Measurements from ENCODE around the gene MCM8. TPM values are rescaled to one million over a fixed set of nuclear protein-coding genes. Genes with fewer than 3 reads are reported as not detected.
A peak's percentile ranks its signal among the peaks of the same experiment; 100 is the strongest.

The MCM8 gene
- total RNA-seq: 10 to 100 TPM in 1 of 9 donors, 1 to 10 TPM in 8; 1.8 to 12.6 (median 6.2) TPM
- 1 to 10 TPM; 1.9 to 4.5 (median 2.6) TPM for polyA plus RNA-seq
- long read RNA-seq, donor 1: 0 reads
- long read RNA-seq, donor 2: 0 reads
- long read RNA-seq, donor 3: 0 reads
- long read RNA-seq, donor 4, partial matches to known transcripts: 1 of 1 reads
- long read RNA-seq, donor 4, other reads (novel, unspliced or antisense): 0 of 1 reads
- long read RNA-seq, donor 5, partial matches to known transcripts: 1 of 1 reads
- long read RNA-seq, donor 5, other reads (novel, unspliced or antisense): 0 of 1 reads
- long read RNA-seq, donor 6: 0 reads
- long read RNA-seq, donor 7: 0 reads
- long read RNA-seq, donor 8: 0 reads
- long read RNA-seq, donor 9, full-length matches to known transcripts: 1 of 6 reads
- long read RNA-seq, donor 9, partial matches to known transcripts: 5 of 6 reads
- long read RNA-seq, donor 9, other reads (novel, unspliced or antisense): 0 of 6 reads
- long read RNA-seq, donor 10: 0 reads

DNA sequence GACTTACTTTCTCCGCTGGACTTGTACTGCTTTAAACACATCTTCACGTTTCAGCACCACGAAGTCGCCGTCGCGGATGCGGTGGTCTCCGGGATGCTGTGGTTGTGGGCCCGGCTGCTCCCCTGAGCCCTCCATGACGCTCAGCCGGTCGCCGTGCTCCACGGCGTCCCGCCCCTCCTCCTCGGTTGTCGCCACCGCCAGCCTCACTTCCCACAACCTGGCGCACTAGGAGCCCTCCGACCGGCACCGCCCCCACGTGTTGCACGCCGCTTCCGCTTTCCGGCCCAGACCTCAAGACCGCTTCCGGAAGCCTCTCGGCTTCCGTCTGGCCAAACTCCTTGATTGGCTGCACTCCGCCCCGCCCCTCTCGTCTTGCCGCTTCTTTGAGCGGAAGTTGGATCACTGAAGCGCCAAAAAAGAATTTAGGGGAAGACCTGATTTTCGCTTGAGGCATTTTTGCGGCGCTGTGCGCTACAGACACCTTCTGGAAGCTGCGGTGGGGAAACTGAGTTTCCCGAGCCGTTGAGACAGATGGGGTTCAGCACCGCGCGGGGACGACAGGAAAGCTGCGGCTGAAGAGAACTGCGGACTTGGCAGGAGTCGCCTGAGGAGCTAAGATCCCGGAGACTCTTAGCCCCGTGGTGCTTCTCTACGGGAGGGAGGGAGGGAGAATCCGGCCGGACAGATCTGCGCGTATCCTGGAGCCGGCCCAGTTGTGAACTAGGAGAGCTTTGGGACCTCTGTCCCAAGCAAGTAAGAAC lies at the start of gene MCM8, which contains the start of gene TRMT6:
TSS of gene MCM8 (plus strand) at position 382 of the 761 bp plus-strand sequence. CDS start 1,364 bp downstream, outside the sequence.
TSS of gene TRMT6 (minus strand) at position 263 of the 761 bp plus-strand sequence. CDS start at position 135, 128 bp downstream.
- 0 to 1% (median 0%) methylated on average over 26 to 61 of the region's 61 CpGs for WGBS, 4 donors
- Histone ChIP-seq H3K36me3 (replicated peaks in 1 of 2) (peaks cover 0 to 28% of the 10 kb centered on the region in 2 donors), H3K4me3 (peak within 1 kb of the TSS; percentile 34 to 90 (median 74)), H3K9me3 (replicated peaks in 1 of 3) (no peaks in the 10 kb centered on the region), H3K27ac (peak within 1 kb of the TSS; percentile 62 to 82 (median 76)), H3K4me1 (replicated peaks in 1 of 2) (peaks cover 7 to 23% of the 10 kb centered on the region in 2 donors), H3K27me3 (no peaks in the 10 kb centered on the region)
- peak; percentile 94 to 99 (median 97) for DNase-seq
- intact Hi-C loops (cut with DNase I): loop anchor here in 1 of 2 donors (10.0 kb wide), 1 partner anchor 124 kb away; no protein-coding TSS in a partner anchor
- no peak for TF ChIP-seq CTCF (IDR thresholded peaks at IDR 0.05)
- TF ChIP-seq POLR2A (IDR thresholded peaks at IDR 0.05): peak in 1 of 2 donors; percentile 73

GRCh38 chr20:5900908-5901307 lies 49.5 kb upstream of the MCM8 start:
- Histone ChIP-seq H3K27ac (no peak overlapping the region), H3K27me3 (no peaks in the 10 kb centered on the region), H3K4me1 (replicated peaks in 1 of 2) (no peaks in the 10 kb centered on the region), H3K36me3 (replicated peaks in 1 of 2) (no peaks in the 10 kb centered on the region), H3K4me3 (no peak overlapping the region), H3K9me3 (replicated peaks in 1 of 3) (no peaks in the 10 kb centered on the region)
- TF ChIP-seq CTCF (IDR thresholded peaks at IDR 0.05) (no peak), POLR2A (IDR thresholded peaks at IDR 0.05) (no peak)
- 60 to 83% (median 76%) methylated on average over 1 of the region's 1 CpG for WGBS, 4 donors
- intact Hi-C loops (cut with DNase I): no loop called here
- DNase-seq: no peak

DNA sequence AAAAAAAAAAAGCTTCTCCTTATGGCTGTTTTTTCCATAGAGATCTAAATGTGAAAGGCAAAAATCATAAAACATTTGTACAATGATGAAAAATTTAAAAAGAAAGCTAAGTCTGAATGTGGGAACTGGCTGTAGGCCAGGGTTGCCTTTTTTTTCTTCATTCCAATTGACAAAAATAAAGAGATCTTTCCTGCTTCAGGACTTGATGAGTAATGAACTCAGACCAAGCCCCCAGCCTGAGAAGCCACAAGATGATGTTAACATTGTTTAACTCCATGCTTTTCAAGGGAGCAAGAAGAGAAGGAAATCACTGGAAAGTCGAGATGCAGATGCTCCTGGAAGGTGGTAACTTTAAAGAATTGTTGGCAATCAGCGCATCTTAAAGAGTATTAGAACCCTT lies 41.5 kb upstream of the MCM8 start:
- Histone ChIP-seq H3K4me3 (no peak overlapping the region), H3K36me3 (replicated peaks in 1 of 2) (no peaks in the 10 kb centered on the region), H3K4me1 (replicated peaks in 1 of 2) (no peaks in the 10 kb centered on the region), H3K27ac (no peak overlapping the region), H3K27me3 (no peaks in the 10 kb centered on the region), H3K9me3 (replicated peaks in 1 of 3) (no peaks in the 10 kb centered on the region)
- intact Hi-C loops (cut with DNase I): no loop called here
- DNase-seq: no peak
- WGBS, 4 donors: 76 to 83% (median 82%) methylated on average over 2 of the region's 2 CpGs
- TF ChIP-seq CTCF (IDR thresholded peaks at IDR 0.05): no peak
- no peak for TF ChIP-seq POLR2A (IDR thresholded peaks at IDR 0.05)

DNA sequence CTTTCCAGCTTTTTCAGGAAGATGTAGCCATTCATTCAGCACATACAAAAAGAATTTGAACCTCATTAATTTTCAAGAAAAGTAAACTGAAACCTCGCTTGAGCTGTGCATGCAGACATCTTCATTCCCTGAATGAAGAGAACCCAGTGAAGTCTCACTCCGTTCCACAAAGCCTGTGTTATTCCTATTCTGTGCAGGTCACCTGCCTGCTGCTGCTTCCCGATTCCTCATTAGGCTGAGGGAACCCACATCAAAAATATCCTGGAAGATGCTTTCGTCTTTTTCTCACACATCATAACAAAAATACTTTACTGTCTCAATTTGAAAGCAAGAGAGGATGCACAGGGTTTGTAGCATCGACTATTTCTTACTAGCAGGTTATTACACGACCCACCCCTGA lies 40.3 kb upstream of the MCM8 start:
- Histone ChIP-seq H3K27me3 (no peaks in the 10 kb centered on the region), H3K27ac (peak overlapping the region in 1 of 5 donors; percentile 73), H3K4me1 (replicated peaks in 1 of 2) (no peaks in the 10 kb centered on the region), H3K4me3 (peak overlapping the region in 1 of 4 donors; percentile 59), H3K9me3 (replicated peaks in 1 of 3) (no peaks in the 10 kb centered on the region), H3K36me3 (replicated peaks in 1 of 2) (no peaks in the 10 kb centered on the region)
- WGBS, 4 donors: 38 to 63% (median 57%) methylated on average over 6 of the region's 6 CpGs
- TF ChIP-seq CTCF (IDR thresholded peaks at IDR 0.05) (no peak), POLR2A (IDR thresholded peaks at IDR 0.05) (no peak)
- intact Hi-C loops (cut with DNase I): no loop called here
- no peak for DNase-seq
